Caco-2 (cell line): ENCODE results near the gene CHMP6. TPM values are rescaled to one million over a fixed set of nuclear protein-coding genes. Genes with fewer than 3 reads are reported as not detected.

ENCODE experiments used
- BruUV-seq: library from RNA; stranded (reverse); fragments of 400-500 nt; replicated peaks from 2 replicates; lab custom pipeline; 2021; lab: Mats Ljungman, UMichigan
- CTCF ChIA-PET: fragments of 300-600 bp; sonication (Branson Sonifier 250); formaldehyde crosslinking; loops from one replicate; lab custom pipeline; 2022; ENCODE audit warnings: antibody characterized with exemption; lab: Charles Lee
- POLR2A ChIA-PET: fragments of 300-600 bp; sonication (Branson Sonifier 250); formaldehyde crosslinking; loops from one replicate; lab custom pipeline; 2022; ENCODE audit warnings: antibody characterized with exemption; lab: Charles Lee
- DNase-seq, 2 experiments: peaks; one replicate each; pipeline versions ENCODE4 v3.0.0 to v3.0.0-alpha.2; 2020 to 2022
- H3K27me3 ChIP-seq: replicated peaks from 2 replicates; pipeline ENCODE4 v1.6.0; 2011; ENCODE audit warnings: low read length; ENCODE audit not compliant: control insufficient read depth, insufficient read depth
- H3K36me3 ChIP-seq: 2 replicates; pipeline ENCODE4 v1.5.1; 2011; ENCODE audit warnings: low read length; ENCODE audit not compliant: control insufficient read depth, insufficient read depth
- H3K4me1 ChIP-seq: fragments of 250-450 bp; sonication (Bioruptor Pico); 2 replicates; pipeline ENCODE4 v1.5.1; 2020; ENCODE audit warnings: mild to moderate bottlenecking
- H3K4me3 ChIP-seq: 2 replicates; pipeline ENCODE4 v1.5.1; 2011; ENCODE audit warnings: low read depth, mild to moderate bottlenecking, control low read depth, low read length
- H3K9me3 ChIP-seq: fragments of 250-450 bp; sonication (Bioruptor Pico); 2 replicates; pipeline ENCODE4 v1.5.1; 2020; ENCODE audit warnings: mild to moderate bottlenecking, moderate library complexity
- H3K27ac Mint-ChIP-seq: one replicate; pipeline ENCODE4 v1.8.0; 2022; ENCODE audit warnings: mixed read lengths; ENCODE audit not compliant: unreplicated experiment
- H3K27me3 Mint-ChIP-seq: one replicate; pipeline ENCODE4 v1.8.0; 2022; ENCODE audit warnings: mixed read lengths; ENCODE audit not compliant: insufficient read depth, unreplicated experiment
- H3K36me3 Mint-ChIP-seq: one replicate; pipeline ENCODE4 v1.8.0; 2022; ENCODE audit warnings: mild to moderate bottlenecking, mixed read lengths; ENCODE audit not compliant: insufficient read depth, unreplicated experiment
- H3K4me1 Mint-ChIP-seq: one replicate; pipeline ENCODE4 v1.8.0; 2022; ENCODE audit warnings: low read depth, mixed read lengths; ENCODE audit not compliant: unreplicated experiment
- H3K4me3 Mint-ChIP-seq: one replicate; pipeline ENCODE4 v1.8.0; 2022; ENCODE audit warnings: mild to moderate bottlenecking, moderate library complexity, mixed read lengths; ENCODE audit not compliant: unreplicated experiment
- H3K9me3 Mint-ChIP-seq: one replicate; pipeline ENCODE4 v1.8.0; 2022; ENCODE audit warnings: mixed read lengths; ENCODE audit not compliant: unreplicated experiment
- CTCF ChIP-seq, 2 experiments: fragments of 200-600 bp in 1 of 2; IDR thresholded peaks; 1 replicate in 1 of 2; 2 replicates in 1 of 2; pipeline versions ENCODE4 v1.5.1 to v1.8.0; 2011 to 2022; ENCODE audit warnings: antibody characterized with exemption in 1 of 2, control low read depth in 1 of 2, inconsistent platforms in 1 of 2, low read depth in 1 of 2, low read length in 1 of 2, mild to moderate bottlenecking in 1 of 2, moderate library complexity in 1 of 2; ENCODE audit not compliant: insufficient read depth in 1 of 2, severe bottlenecking in 1 of 2, unreplicated experiment in 1 of 2
- intact Hi-C: fragments of 100-400 bp; cut with micrococcal nuclease; formaldehyde crosslinking; loops from one replicate; pipeline ENCODE4 v1.10.0; 2022; ENCODE audit not compliant: unreplicated experiment
- total RNA-seq: library from RNA; stranded (reverse); gene quantifications from 2 replicates; pipeline ENCODE4 v1.2.3, GENCODE V29; 2022

The CHMP6 gene
- total RNA-seq, 1 experiment from 2014 or later = 23.2 TPM

- peak in 1 of 2 experiments; percentile 41 for DNase-seq
- no peak for TF ChIP-seq CTCF (IDR thresholded peaks at IDR 0.05; ENCODE audit: insufficient read depth in 1 of 2, low read depth in 1 of 2, low read length in 1 of 2, severe bottlenecking in 1 of 2, unreplicated experiment in 1 of 2)
- H3K4me3 Mint-ChIP-seq = peak overlapping the region; percentile 83
- peaks cover 13% of the 10 kb centered on the region for H3K36me3 Mint-ChIP-seq
- H3K27me3 Mint-ChIP-seq = no peaks in the 10 kb centered on the region
- H3K4me3 ChIP-seq = peak overlapping the region; percentile 55
- H3K27me3 ChIP-seq = no peaks in the 10 kb centered on the region
- no peaks in the 10 kb centered on the region for H3K9me3 Mint-ChIP-seq
- no TSS peak for BruUV-seq
- H3K36me3 ChIP-seq = no peaks in the 10 kb centered on the region
- peaks cover 13% of the 10 kb centered on the region for H3K4me1 ChIP-seq
- no peaks in the 10 kb centered on the region for H3K9me3 ChIP-seq
- CTCF ChIA-PET = interaction anchor here (0.6 to 0.7 kb wide), 4 partner anchors 61 to 564 kb away, joined by 3 to 8 read pairs (median 3); partner anchors contain the start of gene CEP131
- POLR2A ChIA-PET = interaction anchor here (0.7 kb wide), 1 partner anchor 536 kb away, joined by 4 read pairs; no protein-coding TSS in a partner anchor
- no peaks in the 10 kb centered on the region for H3K4me1 Mint-ChIP-seq
- intact Hi-C loops = no loop called here
- H3K27ac Mint-ChIP-seq = no peak overlapping the region
Observed at GRCh38 chr17:80990921-80991644, 558 bp upstream of the CHMP6 start.

- TF ChIP-seq CTCF (IDR thresholded peaks at IDR 0.05; ENCODE audit: insufficient read depth in 1 of 2, low read depth in 1 of 2, low read length in 1 of 2, severe bottlenecking in 1 of 2, unreplicated experiment in 1 of 2) = no peak
- Histone ChIP-seq H3K27me3 (no peaks in the 10 kb centered on the region), H3K9me3 (no peaks in the 10 kb centered on the region), H3K36me3 (no peaks in the 10 kb centered on the region), H3K4me1 (peaks cover 13% of the 10 kb centered on the region), H3K4me3 (peak overlapping the region; percentile 55)
- ChIA-PET POLR2A (no interaction called here), CTCF (no interaction called here)
- peak in 1 of 2 experiments; percentile 27 for DNase-seq
- H3K4me3 Mint-ChIP-seq = peak overlapping the region; percentile 83
- no peaks in the 10 kb centered on the region for H3K27me3 Mint-ChIP-seq
- peaks cover 13% of the 10 kb centered on the region for H3K36me3 Mint-ChIP-seq
- no peaks in the 10 kb centered on the region for H3K9me3 Mint-ChIP-seq
- H3K27ac Mint-ChIP-seq = no peak overlapping the region
- no TSS peak for BruUV-seq
- intact Hi-C loops = no loop called here
- H3K4me1 Mint-ChIP-seq = no peaks in the 10 kb centered on the region
Observed at GRCh38 chr17:80992077-80992947, 671 bp downstream of the CHMP6 start.

- Histone ChIP-seq H3K27me3 (no peaks in the 10 kb centered on the region), H3K4me3 (no peak overlapping the region), H3K9me3 (no peaks in the 10 kb centered on the region), H3K36me3 (no peaks in the 10 kb centered on the region), H3K4me1 (peaks cover 13% of the 10 kb centered on the region)
- no peak for TF ChIP-seq CTCF (IDR thresholded peaks at IDR 0.05; ENCODE audit: insufficient read depth in 1 of 2, low read depth in 1 of 2, low read length in 1 of 2, severe bottlenecking in 1 of 2, unreplicated experiment in 1 of 2)
- H3K9me3 Mint-ChIP-seq = no peaks in the 10 kb centered on the region
- H3K4me3 Mint-ChIP-seq = peak overlapping the region; percentile 69
- H3K36me3 Mint-ChIP-seq = peaks cover 13% of the 10 kb centered on the region
- intact Hi-C loops = no loop called here
- BruUV-seq = TSS peak; percentile 76
- no peak for DNase-seq
- H3K27me3 Mint-ChIP-seq = no peaks in the 10 kb centered on the region
- ChIA-PET CTCF (no interaction called here), POLR2A (no interaction called here)
- H3K4me1 Mint-ChIP-seq = no peaks in the 10 kb centered on the region
- no peak overlapping the region for H3K27ac Mint-ChIP-seq
Observed at GRCh38 chr17:80992948-80993624, 1.4 kb downstream of the CHMP6 start.
